Islet of Langerhans (tissue), 1 donor: ENCODE results near the gene SOS2.

Source experiments
- FAIRE-seq: peaks from one replicate; lab custom pipeline; 2011; peaks lifted over from hg19 to GRCh38; lab: Jason Lieb, UNC

The SOS2 gene

GRCh38 chr14:50231475-50232275 lies at the start of gene SOS2:
Gene SOS2, minus strand, starts transcription at chr14:50231578. Its CDS starts 295 bp downstream, at chr14:50231283.
- FAIRE-seq: no peak

DNA sequence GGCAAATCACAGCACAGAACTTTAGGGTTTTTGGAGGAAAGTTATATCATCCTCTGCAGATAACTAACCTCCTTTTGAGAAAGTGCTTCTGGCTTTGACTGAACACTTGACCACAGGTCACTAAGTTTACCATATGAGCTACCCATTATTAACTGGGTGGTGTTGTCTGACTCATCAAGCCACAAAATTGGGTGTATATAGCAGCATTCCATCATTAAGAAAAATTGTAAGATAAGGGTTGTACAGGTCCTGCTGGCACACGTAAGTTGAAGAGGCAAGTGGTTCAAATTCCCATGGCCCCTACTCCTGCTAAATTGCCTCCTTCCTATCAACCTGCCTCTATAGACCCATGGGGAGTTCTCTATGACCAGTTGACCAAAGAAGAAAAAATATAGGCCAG lies 41.1 kb upstream of the SOS2 start:
- no peak for FAIRE-seq

DNA sequence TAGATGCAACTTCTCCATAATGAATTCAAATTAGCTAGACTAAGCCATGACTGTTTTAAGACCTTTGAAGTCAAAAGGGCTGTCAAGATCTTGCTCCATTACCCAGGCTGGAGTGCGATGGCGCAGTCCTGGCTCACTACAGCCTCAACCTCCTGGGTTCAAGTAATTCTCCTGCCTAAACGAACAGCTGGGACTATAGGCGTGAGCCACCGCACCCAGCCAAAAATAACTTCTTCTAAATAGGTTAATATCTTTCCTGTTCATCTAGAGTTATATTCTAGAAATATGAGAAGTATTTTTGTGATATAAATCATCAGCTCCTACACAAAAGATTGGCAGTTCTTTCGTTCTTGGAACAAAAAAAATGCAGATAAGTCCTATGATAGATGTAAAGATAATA lies 39.6 kb upstream of the SOS2 start:
- no peak for FAIRE-seq

- FAIRE-seq: no peak
Measured at GRCh38 chr14:50265029-50265428, 33.7 kb upstream of the SOS2 start.

DNA sequence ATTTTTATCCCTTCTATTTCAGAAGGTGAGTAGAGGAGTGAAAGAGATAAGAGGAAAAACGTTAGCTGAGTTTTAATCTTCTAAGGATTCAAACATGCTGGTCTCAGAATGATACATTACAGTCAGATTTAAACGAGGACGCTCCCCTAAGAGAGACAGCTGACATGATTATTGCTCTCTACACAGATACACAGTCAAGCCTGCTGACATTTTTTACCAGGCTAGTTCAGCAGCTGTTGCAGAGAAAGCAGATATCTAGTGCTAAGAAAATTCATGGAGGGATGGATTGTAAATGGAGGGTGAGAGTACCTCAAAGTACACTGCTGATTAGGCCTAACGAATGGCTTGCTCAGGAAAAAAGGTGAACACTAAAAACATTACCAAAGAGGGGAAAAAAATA lies 31.9 kb upstream of the SOS2 start:
- no peak for FAIRE-seq

- no peak for FAIRE-seq
Measured at GRCh38 chr14:50262865-50263264, 31.5 kb upstream of the SOS2 start.

GRCh38 chr14:50260511-50260910 lies 29.1 kb upstream of the SOS2 start:
- FAIRE-seq: no peak

DNA sequence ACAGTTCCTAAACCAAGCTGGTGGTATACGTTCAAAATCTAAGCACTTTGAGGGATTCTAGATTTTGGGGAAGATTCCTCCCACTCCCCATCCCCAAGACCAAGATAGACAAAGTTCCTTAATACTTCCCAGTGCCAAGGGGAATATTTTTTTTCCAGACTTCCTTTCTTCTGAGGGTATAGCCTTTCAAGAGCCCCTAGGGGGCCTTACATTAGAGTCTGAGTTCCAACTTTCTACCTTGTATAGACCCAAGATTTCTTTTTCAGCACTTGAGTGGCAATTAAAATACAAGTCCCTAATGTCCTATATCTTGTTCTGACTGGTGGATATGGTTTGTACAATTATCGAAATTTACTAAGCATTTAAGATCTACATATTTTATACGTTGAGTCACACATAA lies 28.7 kb upstream of the SOS2 start:
- FAIRE-seq: no peak

- FAIRE-seq: no peak
Measured at GRCh38 chr14:50257732-50258131, 26.4 kb upstream of the SOS2 start.

DNA sequence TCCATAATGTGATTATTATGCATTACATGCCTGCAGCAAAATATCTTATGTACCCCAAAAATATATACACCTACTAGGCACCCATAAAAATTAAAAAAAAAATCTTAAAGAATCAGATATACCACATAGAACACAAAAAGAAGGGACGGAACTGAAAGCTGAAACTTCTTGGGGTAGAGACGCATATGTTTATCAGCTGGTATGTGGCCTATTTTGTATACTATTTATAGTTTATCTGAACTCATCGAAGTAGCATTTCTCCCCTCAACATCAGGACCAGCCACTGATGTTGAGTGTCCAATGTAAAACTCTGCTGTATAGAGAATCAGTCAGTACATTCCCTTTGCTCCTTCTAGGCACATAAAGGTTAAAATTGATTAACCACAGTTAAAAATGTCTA lies 22.9 kb upstream of the SOS2 start:
- FAIRE-seq: no peak

DNA sequence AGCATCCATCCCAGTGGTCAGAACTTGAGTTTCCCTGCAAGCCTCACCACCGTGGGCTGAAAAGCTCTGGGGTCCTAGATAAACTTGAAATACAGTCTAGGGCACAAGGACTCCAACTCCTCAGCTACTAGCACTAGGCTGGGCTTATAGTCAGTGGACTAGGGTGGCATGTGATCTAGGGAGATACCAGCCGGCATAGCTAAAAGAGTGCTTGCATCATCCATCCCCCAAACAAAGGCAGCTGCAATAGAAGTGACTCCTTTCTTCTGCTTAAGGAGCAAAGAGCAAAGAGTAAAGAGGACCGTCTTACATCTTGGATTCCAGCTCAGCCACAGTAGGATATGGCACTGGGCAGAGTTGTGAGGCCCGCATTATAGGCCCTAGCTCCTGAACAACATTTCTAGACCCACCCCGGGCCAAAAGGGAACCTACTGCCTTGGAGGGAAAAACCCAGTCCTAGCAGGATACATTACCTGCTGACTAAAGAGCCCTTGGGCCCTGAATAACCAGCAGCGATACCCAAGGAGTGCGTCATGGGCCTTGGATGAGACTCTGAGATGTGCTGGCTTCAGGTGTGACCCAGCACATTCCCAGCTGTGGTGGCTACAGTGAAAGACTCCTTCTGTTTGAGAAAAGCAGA lies 17.9 kb upstream of the SOS2 start:
- FAIRE-seq: no peak

GRCh38 chr14:50247245-50247644 lies 15.9 kb upstream of the SOS2 start:
- no peak for FAIRE-seq

GRCh38 chr14:50242566-50243310 lies 11.4 kb upstream of the SOS2 start:
- FAIRE-seq: no peak

GRCh38 chr14:50242096-50242495 lies 10.7 kb upstream of the SOS2 start:
- FAIRE-seq: no peak

GRCh38 chr14:50237427-50237826 lies 6.0 kb upstream of the SOS2 start:
- no peak for FAIRE-seq

- no peak for FAIRE-seq
Measured at GRCh38 chr14:50233951-50234250, 2.5 kb upstream of the SOS2 start.

DNA sequence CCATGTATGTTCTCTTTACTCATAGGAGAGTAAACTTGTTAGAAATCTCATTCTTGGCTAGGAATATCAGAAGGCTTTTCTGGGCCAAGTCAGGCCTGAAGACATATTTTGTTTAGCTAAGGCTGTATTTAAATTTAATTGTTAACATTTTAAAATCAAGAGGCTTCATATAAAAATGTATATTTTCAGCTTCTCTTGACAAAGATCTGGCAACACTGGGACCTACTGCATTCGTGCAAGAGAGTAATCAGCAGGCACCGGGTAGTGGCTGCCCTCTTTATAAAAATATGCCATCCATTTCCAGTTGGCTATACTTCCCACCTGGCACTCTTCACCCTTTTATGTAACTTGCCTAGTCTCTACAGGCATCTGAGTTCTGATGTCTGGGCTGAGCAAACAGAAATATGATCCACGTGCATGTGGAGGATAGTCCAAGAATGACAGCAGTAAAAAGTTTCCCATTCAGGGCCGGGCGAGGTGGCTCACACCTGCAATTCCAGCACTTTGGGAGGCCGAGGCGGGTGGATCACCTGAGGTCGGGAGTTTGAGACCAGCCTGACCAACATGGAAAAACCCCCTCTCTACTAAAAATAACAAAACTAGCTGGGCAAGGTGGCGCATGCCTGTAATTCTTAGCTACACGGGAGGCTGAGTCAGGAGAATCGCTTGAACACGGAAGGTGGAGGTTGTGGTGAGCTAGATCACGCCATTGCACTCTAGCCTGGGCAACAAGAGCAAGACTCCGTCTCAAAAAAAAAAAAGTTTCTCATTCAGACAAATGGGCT lies 2.0 kb upstream of the SOS2 start:
- no peak for FAIRE-seq

- no peak for FAIRE-seq
Measured at GRCh38 chr14:50232276-50232642, 881 bp upstream of the SOS2 start.

- peak; percentile 17 for FAIRE-seq
Measured at GRCh38 chr14:50230701-50231474, 490 bp downstream of the SOS2 start.

DNA sequence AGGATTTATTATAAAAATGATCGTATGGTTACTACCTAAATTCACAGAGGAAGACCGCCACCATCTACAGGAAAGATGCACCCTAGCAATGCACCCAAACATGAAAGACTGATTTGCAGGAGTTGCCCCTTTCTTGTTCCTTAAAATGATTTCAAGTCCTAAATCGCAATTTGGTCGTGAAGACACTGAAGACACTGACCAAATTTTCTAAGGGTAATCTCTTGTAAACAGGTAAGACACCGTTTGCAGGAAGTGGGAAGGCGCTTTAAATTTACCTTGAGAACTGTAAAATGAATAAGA lies 1.0 kb downstream of the SOS2 start:
- no peak for FAIRE-seq

- FAIRE-seq: no peak
Measured at GRCh38 chr14:50229681-50230080, 1.7 kb downstream of the SOS2 start.

DNA sequence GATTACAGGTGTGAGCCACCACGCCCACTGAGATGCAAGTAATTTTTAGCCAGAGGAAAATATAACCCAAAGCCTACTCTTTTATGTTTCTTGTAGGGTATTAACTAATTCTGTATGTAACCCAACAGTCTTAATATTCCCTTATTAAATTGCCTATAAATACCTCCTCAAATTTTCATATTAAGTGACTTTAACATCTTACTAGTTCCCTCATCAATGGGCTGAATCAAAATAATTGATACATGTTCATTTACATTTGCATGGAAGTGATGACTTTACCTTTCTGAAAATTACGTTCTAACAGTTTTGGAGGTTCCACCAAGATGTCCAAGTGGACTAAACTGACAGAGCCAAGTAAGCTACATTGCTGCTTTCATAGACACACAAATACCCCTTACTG lies 3.1 kb downstream of the SOS2 start:
- no peak for FAIRE-seq
